Muscle layer of colon (tissue), 2 donors: ENCODE results near the gene PHEX.

Experiments used
- H3K27ac ChIP-seq: one replicate; pipeline ENCODE4 v1.7.0; 2013; ENCODE audit warnings: low read depth, mild to moderate bottlenecking, low read length, moderate library complexity
- H3K27me3 ChIP-seq, 2 donors: one replicate each; pipeline ENCODE4 v1.7.0; 2013; ENCODE audit warnings: low read length in 2 of 2, mild to moderate bottlenecking in 2 of 2; ENCODE audit not compliant: insufficient read depth in 2 of 2, control insufficient read depth in 1 of 2
- H3K36me3 ChIP-seq: one replicate; pipeline ENCODE4 v1.7.0; 2013; ENCODE audit warnings: mild to moderate bottlenecking, low read length; ENCODE audit not compliant: insufficient read depth
- H3K4me1 ChIP-seq: one replicate; pipeline ENCODE4 v1.7.0; 2013; ENCODE audit warnings: mild to moderate bottlenecking, low read length; ENCODE audit not compliant: insufficient read depth
- H3K4me3 ChIP-seq, 2 donors: one replicate each; pipeline ENCODE4 v1.7.0; 2013; ENCODE audit warnings: low read length in 2 of 2, low read depth in 1 of 2, mild to moderate bottlenecking in 1 of 2, moderate library complexity in 1 of 2
- H3K9ac ChIP-seq: one replicate; pipeline ENCODE4 v1.7.0; 2013; ENCODE audit warnings: low read length
- H3K9me3 ChIP-seq: one replicate; pipeline ENCODE4 v1.7.0; 2013; ENCODE audit warnings: mild to moderate bottlenecking, low read length
- donor health status: abdominal sarcoma.
- donor health status: Adenocarcinoma of cecum.

The PHEX gene

GRCh38 chrX:22134681-22135080 is 102.6 kb downstream of the PHEX start:
- peaks cover 0 to 3% of the 10 kb centered on the region in 2 donors for H3K27me3 ChIP-seq
- H3K27ac ChIP-seq = no peak overlapping the region
- H3K36me3 ChIP-seq = no peaks in the 10 kb centered on the region
- H3K9ac ChIP-seq = no peak overlapping the region
- no peaks in the 10 kb centered on the region for H3K9me3 ChIP-seq
- H3K4me3 ChIP-seq = no peak overlapping the region
- peaks cover 23% of the 10 kb centered on the region for H3K4me1 ChIP-seq

GRCh38 chrX:22135171-22135711 is 103.1 kb downstream of the PHEX start:
- Histone ChIP-seq H3K27me3 (peaks cover 0 to 3% of the 10 kb centered on the region in 2 donors), H3K4me1 (peaks cover 23% of the 10 kb centered on the region), H3K9ac (no peak overlapping the region), H3K4me3 (no peak overlapping the region), H3K36me3 (no peaks in the 10 kb centered on the region), H3K27ac (peak overlapping the region; percentile 1), H3K9me3 (no peaks in the 10 kb centered on the region)

GRCh38 chrX:22135994-22136684 is 104.0 kb downstream of the PHEX start:
- no peak overlapping the region for H3K9ac ChIP-seq
- H3K9me3 ChIP-seq = no peaks in the 10 kb centered on the region
- no peaks in the 10 kb centered on the region for H3K36me3 ChIP-seq
- no peak overlapping the region for H3K4me3 ChIP-seq
- H3K4me1 ChIP-seq = peaks cover 23% of the 10 kb centered on the region
- peaks cover 0 to 3% of the 10 kb centered on the region in 2 donors for H3K27me3 ChIP-seq
- H3K27ac ChIP-seq = no peak overlapping the region

- peaks cover 23% of the 10 kb centered on the region for H3K4me1 ChIP-seq
- no peaks in the 10 kb centered on the region for H3K9me3 ChIP-seq
- no peaks in the 10 kb centered on the region for H3K36me3 ChIP-seq
- H3K9ac ChIP-seq = no peak overlapping the region
- H3K27ac ChIP-seq = peak overlapping the region; percentile 28
- no peak overlapping the region for H3K4me3 ChIP-seq
- peaks cover 0 to under 1% of the 10 kb centered on the region in 2 donors for H3K27me3 ChIP-seq
Observed at GRCh38 chrX:22136711-22137110, 104.6 kb downstream of the PHEX start.

GRCh38 chrX:22139822-22140221 is 107.7 kb downstream of the PHEX start:
- H3K9ac ChIP-seq = no peak overlapping the region
- no peaks in the 10 kb centered on the region for H3K9me3 ChIP-seq
- H3K36me3 ChIP-seq = no peaks in the 10 kb centered on the region
- H3K27ac ChIP-seq = no peak overlapping the region
- H3K4me3 ChIP-seq = no peak overlapping the region
- H3K4me1 ChIP-seq = peaks cover 20% of the 10 kb centered on the region
- no peaks in the 10 kb centered on the region for H3K27me3 ChIP-seq

GRCh38 chrX:22141047-22141730 is 109.1 kb downstream of the PHEX start:
- H3K36me3 ChIP-seq = no peaks in the 10 kb centered on the region
- H3K9me3 ChIP-seq = no peaks in the 10 kb centered on the region
- H3K9ac ChIP-seq = no peak overlapping the region
- H3K27ac ChIP-seq = no peak overlapping the region
- no peaks in the 10 kb centered on the region for H3K27me3 ChIP-seq
- H3K4me1 ChIP-seq = peaks cover 11% of the 10 kb centered on the region
- H3K4me3 ChIP-seq = no peak overlapping the region

- Histone ChIP-seq H3K9me3 (no peaks in the 10 kb centered on the region), H3K36me3 (no peaks in the 10 kb centered on the region), H3K4me3 (no peak overlapping the region), H3K9ac (no peak overlapping the region), H3K27ac (no peak overlapping the region), H3K4me1 (no peaks in the 10 kb centered on the region), H3K27me3 (no peaks in the 10 kb centered on the region)
Observed at GRCh38 chrX:22147214-22147613, 115.1 kb downstream of the PHEX start.

GRCh38 chrX:22147942-22148341 is 115.8 kb downstream of the PHEX start:
- H3K4me3 ChIP-seq = no peak overlapping the region
- H3K27me3 ChIP-seq = no peaks in the 10 kb centered on the region
- no peak overlapping the region for H3K9ac ChIP-seq
- no peaks in the 10 kb centered on the region for H3K4me1 ChIP-seq
- no peak overlapping the region for H3K27ac ChIP-seq
- H3K9me3 ChIP-seq = no peaks in the 10 kb centered on the region
- no peaks in the 10 kb centered on the region for H3K36me3 ChIP-seq

- H3K9ac ChIP-seq = no peak overlapping the region
- no peaks in the 10 kb centered on the region for H3K9me3 ChIP-seq
- H3K36me3 ChIP-seq = no peaks in the 10 kb centered on the region
- H3K27ac ChIP-seq = no peak overlapping the region
- H3K27me3 ChIP-seq = no peaks in the 10 kb centered on the region
- H3K4me3 ChIP-seq = no peak overlapping the region
- H3K4me1 ChIP-seq = no peaks in the 10 kb centered on the region
Observed at GRCh38 chrX:22148565-22148964, 116.4 kb downstream of the PHEX start.

GRCh38 chrX:22150371-22150770 is 118.2 kb downstream of the PHEX start:
- no peaks in the 10 kb centered on the region for H3K4me1 ChIP-seq
- H3K27ac ChIP-seq = no peak overlapping the region
- no peak overlapping the region for H3K4me3 ChIP-seq
- no peaks in the 10 kb centered on the region for H3K9me3 ChIP-seq
- no peaks in the 10 kb centered on the region for H3K36me3 ChIP-seq
- no peak overlapping the region for H3K9ac ChIP-seq
- H3K27me3 ChIP-seq = no peaks in the 10 kb centered on the region

- H3K9ac ChIP-seq = no peak overlapping the region
- no peak overlapping the region for H3K27ac ChIP-seq
- H3K36me3 ChIP-seq = no peaks in the 10 kb centered on the region
- H3K27me3 ChIP-seq = no peaks in the 10 kb centered on the region
- H3K9me3 ChIP-seq = no peaks in the 10 kb centered on the region
- H3K4me3 ChIP-seq = no peak overlapping the region
- no peaks in the 10 kb centered on the region for H3K4me1 ChIP-seq
Observed at GRCh38 chrX:22155126-22155525, 123.0 kb downstream of the PHEX start.
